ENCODE measurements around the gene TCEA3.

The TCEA3 gene

GRCh38 chr1:23396380-23396779, 28.2 kb downstream of the TCEA3 start:
- Histone ChIP-seq H3K27ac (ENCODE audit: low read length) (no peak overlapping the region), H4K20me1 (ENCODE audit: insufficient read depth, low read length) (no peaks in the 10 kb centered on the region), H2AFZ (ENCODE audit: low read depth, low read length) (no peak overlapping the region), H3K4me1 (ENCODE audit: low read length) (no peaks in the 10 kb centered on the region), H3K9me3 (ENCODE audit: insufficient read depth, low read length) (no peaks in the 10 kb centered on the region), H3K27me3 (ENCODE audit: low read depth, low read length) (peaks cover 14% of the 10 kb centered on the region), H3K9ac (ENCODE audit: low read length) (no peak overlapping the region), H3K36me3 (replicated peaks; ENCODE audit: low read depth, low read length) (no peaks in the 10 kb centered on the region), H3K79me2 (ENCODE audit: low read length) (no peaks in the 10 kb centered on the region), H3K4me3 (ENCODE audit: low read length) (no peak overlapping the region), H3K4me2 (ENCODE audit: low read length) (no peak overlapping the region)
- TF ChIP-seq EZH2phosphoT487 (IDR thresholded peaks at IDR 0.05; ENCODE audit: low read depth) (no peak), CTCF (IDR thresholded peaks at IDR 0.05; ENCODE audit: low read depth, low read length) (no peak)

- Histone ChIP-seq H4K20me1 (ENCODE audit: insufficient read depth, low read length) (no peaks in the 10 kb centered on the region), H3K9ac (ENCODE audit: low read length) (no peak overlapping the region), H3K9me3 (ENCODE audit: insufficient read depth, low read length) (no peaks in the 10 kb centered on the region), H3K27ac (ENCODE audit: low read length) (no peak overlapping the region), H3K79me2 (ENCODE audit: low read length) (no peaks in the 10 kb centered on the region), H2AFZ (ENCODE audit: low read depth, low read length) (no peak overlapping the region), H3K4me2 (ENCODE audit: low read length) (no peak overlapping the region), H3K4me3 (ENCODE audit: low read length) (no peak overlapping the region), H3K27me3 (ENCODE audit: low read depth, low read length) (peaks cover 14% of the 10 kb centered on the region), H3K36me3 (replicated peaks; ENCODE audit: low read depth, low read length) (no peaks in the 10 kb centered on the region), H3K4me1 (ENCODE audit: low read length) (no peaks in the 10 kb centered on the region)
- no peak for TF ChIP-seq EZH2phosphoT487 (IDR thresholded peaks at IDR 0.05; ENCODE audit: low read depth)
- no peak for TF ChIP-seq CTCF (IDR thresholded peaks at IDR 0.05; ENCODE audit: low read depth, low read length)
Observed at GRCh38 chr1:23395849-23396248, 28.7 kb downstream of the TCEA3 start.

DNA sequence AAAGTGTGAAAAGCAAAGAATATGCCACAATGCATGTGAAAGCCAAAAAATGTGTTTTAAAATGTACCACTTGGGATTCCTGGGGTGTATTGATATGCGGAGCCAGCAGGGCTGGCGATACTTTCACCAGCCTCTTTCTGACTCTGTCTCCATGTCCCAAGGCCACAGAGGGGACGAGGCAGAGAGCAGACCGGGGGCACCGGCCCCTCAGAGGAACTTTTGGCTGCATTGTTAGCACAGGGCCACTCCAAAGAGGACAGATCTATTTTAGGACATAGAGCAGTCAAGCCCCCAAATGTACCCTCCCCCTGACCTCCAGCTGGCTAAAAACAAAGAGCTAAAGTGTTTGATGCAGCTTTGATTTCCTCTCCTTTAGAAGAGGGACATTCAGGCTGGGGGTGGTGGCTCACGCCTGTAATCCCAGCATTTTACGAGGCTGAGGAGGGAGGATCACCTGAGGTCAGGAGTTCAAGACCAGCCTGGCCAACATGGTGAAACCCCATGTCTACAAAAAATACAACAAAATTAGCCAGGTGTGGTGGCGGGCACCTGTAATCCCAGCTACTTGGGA, 29.3 kb downstream of the TCEA3 start:
- Histone ChIP-seq H3K4me2 (ENCODE audit: low read length) (no peak overlapping the region), H3K9ac (ENCODE audit: low read length) (no peak overlapping the region), H4K20me1 (ENCODE audit: insufficient read depth, low read length) (no peaks in the 10 kb centered on the region), H3K4me1 (ENCODE audit: low read length) (no peaks in the 10 kb centered on the region), H3K27me3 (ENCODE audit: low read depth, low read length) (peaks cover 14% of the 10 kb centered on the region), H3K27ac (ENCODE audit: low read length) (no peak overlapping the region), H3K36me3 (replicated peaks; ENCODE audit: low read depth, low read length) (no peaks in the 10 kb centered on the region), H3K79me2 (ENCODE audit: low read length) (no peaks in the 10 kb centered on the region), H3K9me3 (ENCODE audit: insufficient read depth, low read length) (no peaks in the 10 kb centered on the region), H3K4me3 (ENCODE audit: low read length) (no peak overlapping the region), H2AFZ (ENCODE audit: low read depth, low read length) (no peak overlapping the region)
- TF ChIP-seq CTCF (IDR thresholded peaks at IDR 0.05; ENCODE audit: low read depth, low read length) (no peak), EZH2phosphoT487 (IDR thresholded peaks at IDR 0.05; ENCODE audit: low read depth) (no peak)

GRCh38 chr1:23394684-23395083, 29.9 kb downstream of the TCEA3 start:
- no peaks in the 10 kb centered on the region for H3K79me2 ChIP-seq (ENCODE audit: low read length)
- TF ChIP-seq CTCF (IDR thresholded peaks at IDR 0.05; ENCODE audit: low read depth, low read length) (no peak), EZH2phosphoT487 (IDR thresholded peaks at IDR 0.05; ENCODE audit: low read depth) (no peak)
- no peak overlapping the region for H3K4me3 ChIP-seq (ENCODE audit: low read length)
- H2AFZ ChIP-seq (ENCODE audit: low read depth, low read length) = no peak overlapping the region
- no peak overlapping the region for H3K9ac ChIP-seq (ENCODE audit: low read length)
- no peaks in the 10 kb centered on the region for H3K4me1 ChIP-seq (ENCODE audit: low read length)
- no peak overlapping the region for H3K4me2 ChIP-seq (ENCODE audit: low read length)
- H4K20me1 ChIP-seq (ENCODE audit: insufficient read depth, low read length) = no peaks in the 10 kb centered on the region
- H3K27me3 ChIP-seq (ENCODE audit: low read depth, low read length) = peaks cover 17% of the 10 kb centered on the region
- H3K27ac ChIP-seq (ENCODE audit: low read length) = no peak overlapping the region
- no peaks in the 10 kb centered on the region for H3K36me3 ChIP-seq (replicated peaks; ENCODE audit: low read depth, low read length)
- H3K9me3 ChIP-seq (ENCODE audit: insufficient read depth, low read length) = no peaks in the 10 kb centered on the region
